Measurements from ENCODE around the gene COA8.

The COA8 gene

GRCh38 chr14:103556946-103557758 is 5.6 kb upstream of the COA8 start:
- no peak for TF ChIP-seq CTCF (IDR thresholded peaks at IDR 0.05; ENCODE audit: low read depth, low read length)
- no peak overlapping the region for H3K4me3 ChIP-seq (ENCODE audit: low read depth, low read length)

DNA sequence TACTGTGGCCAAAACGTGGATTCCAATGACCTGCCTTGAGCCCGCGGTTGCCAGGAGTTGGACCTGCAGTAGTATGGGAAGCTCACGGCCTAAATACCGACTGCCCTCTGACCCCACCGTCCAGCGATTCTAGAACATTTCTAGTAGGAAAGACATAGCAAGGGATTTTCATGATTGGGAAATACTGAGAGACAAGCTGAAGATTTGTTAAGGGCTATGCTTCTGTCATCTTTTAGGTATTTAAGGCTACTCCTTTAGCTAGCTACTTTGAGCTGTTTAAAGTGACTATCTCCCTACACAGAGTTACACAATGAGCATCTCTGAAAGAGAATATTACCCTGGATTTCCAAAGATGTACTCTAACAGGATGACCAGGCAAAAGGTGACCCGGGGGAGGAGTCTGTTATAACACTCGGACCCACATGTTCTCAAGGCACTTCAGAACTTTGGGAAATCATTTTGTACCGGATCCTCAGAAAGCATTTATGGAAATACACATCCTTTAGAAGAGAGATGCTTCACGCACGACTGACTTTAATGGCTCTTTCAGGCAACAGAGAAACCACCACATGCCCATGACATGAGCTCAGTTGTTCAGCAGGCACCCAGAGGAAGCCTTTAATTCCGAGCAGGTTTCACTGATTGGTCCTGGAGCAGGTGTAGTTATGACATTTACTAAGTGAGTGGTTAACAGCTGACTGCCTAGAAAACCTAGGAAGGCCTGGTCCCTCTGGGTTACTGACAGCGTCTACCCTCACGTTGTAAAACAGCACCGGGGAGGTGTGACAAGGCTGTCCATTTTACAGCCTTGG is 4.5 kb upstream of the COA8 start:
- no peak overlapping the region for H3K4me3 ChIP-seq (ENCODE audit: low read depth, low read length)
- no peak for TF ChIP-seq CTCF (IDR thresholded peaks at IDR 0.05; ENCODE audit: low read depth, low read length)

DNA sequence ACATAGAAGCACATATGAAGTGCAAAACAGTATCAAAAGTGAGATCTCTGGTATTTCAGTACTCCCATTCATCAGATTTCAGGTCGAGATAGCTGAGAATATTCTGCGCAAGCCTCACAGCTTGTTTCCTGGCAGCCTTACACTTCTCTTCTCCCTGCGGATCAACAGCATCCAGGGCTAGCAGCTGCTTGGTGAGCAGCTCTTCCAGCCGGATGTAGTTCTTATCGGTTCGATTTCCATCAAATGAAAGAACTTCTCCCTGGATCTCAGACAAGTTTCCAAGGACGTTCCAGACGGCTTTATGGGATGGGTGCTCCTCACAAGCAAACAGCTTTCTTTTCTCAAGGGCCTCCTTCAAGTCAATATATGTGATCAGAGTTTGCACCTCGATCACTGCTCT is 3.0 kb upstream of the COA8 start:
- no peak overlapping the region for H3K4me3 ChIP-seq (ENCODE audit: low read depth, low read length)
- no peak for TF ChIP-seq CTCF (IDR thresholded peaks at IDR 0.05; ENCODE audit: low read depth, low read length)

DNA sequence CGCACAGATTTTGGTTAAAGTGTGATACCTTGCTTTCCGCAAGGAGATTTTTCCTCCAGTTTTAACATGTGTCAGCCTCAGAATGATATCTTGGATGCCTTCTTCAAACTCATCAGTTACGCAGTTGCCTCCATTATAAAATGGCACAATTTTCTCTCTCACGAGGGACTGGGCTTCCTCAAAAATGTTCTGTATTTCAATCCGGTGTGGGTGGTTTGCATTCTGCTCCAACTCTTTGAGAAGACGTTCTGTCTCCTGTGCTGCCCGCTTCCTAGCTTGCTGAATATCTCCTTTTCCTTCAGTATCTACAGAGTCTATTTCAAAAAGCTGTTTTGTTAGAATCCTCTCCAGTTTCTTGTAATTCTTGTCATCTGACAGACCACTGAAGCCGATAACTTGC is 2.1 kb upstream of the COA8 start:
- H3K4me3 ChIP-seq (ENCODE audit: low read depth, low read length) = peak overlapping the region; percentile 94

GRCh38 chr14:103561381-103562178 is 1.2 kb upstream of the COA8 start:
- TF ChIP-seq CTCF (IDR thresholded peaks at IDR 0.05; ENCODE audit: low read depth, low read length) = no peak
- peak overlapping the region; percentile 94 for H3K4me3 ChIP-seq (ENCODE audit: low read depth, low read length)

More for the DNA sequence above, 2.1 kb upstream of the COA8 start:
- TF ChIP-seq CTCF (IDR thresholded peaks at IDR 0.05; ENCODE audit: low read depth, low read length) = no peak

DNA sequence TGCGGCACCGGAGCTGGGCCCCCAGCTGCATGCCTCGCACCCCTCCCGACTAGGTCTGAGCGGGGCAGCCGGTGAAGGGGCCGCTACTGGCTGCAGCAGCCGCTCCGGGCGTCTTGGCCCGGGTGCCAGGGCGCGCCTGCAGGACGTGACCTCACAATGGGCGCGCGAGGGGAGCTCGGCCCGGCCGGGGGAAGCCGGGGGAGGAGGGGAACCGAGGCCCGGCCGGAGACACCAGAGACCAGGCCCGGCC is 656 bp upstream of the COA8 start:
- peak overlapping the region; percentile 94 for H3K4me3 ChIP-seq (ENCODE audit: low read depth, low read length)
- TF ChIP-seq CTCF (IDR thresholded peaks at IDR 0.05; ENCODE audit: low read depth, low read length) = no peak
